ENCODE measurements around the gene TNRC6A.
"Not testable (repeated sequence)": the region's sequence is repeated elsewhere in the genome, so short reads cannot be mapped to it uniquely, and the experiment has no call there.

The TNRC6A gene

DNA sequence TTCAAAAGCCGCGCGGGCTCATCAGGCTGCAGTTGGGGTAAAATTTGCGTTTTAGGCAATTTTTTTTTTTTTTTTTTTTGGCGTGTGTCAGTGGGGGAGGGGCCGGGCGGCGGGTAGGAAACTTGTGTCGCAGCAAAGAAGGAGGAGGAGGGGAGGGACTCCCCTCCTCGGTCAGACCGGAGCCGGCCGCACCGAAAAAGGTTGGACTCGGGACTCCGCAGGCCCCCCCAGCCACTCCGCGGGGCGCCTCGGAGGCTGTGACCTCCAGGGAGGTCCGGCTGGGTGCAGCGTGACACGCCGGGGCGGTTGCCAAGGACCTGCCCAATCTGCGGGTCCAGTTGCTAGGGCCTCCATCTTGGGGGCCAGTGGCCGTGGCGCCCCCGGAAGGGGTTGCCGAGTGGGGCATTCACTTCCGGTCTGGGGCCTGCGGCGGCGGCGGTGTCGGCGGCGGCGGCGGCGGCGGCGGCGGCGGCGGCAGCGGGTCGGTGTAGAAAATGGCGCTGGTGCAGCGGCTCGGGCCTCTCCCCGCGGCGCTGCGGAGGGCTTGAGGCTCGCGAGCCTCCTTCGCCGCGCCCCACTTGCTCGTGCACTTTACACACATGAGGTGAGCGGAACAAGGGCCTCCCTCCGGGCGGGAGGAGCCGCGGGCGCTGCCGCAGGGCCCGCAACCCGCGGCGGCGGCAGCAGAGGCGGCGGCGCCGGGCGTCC lies at the start of gene TNRC6A:
TSS of gene TNRC6A (plus strand) at position 409 of the 708 bp plus-strand sequence. CDS start at position 600, 191 bp downstream.
- DNase-seq: peak; percentile 61

GRCh38 chr16:24681793-24682192 lies 47.7 kb upstream of the TNRC6A start:
- no peak for DNase-seq

- no peak for DNase-seq
Measured at GRCh38 chr16:24683250-24683649, 46.2 kb upstream of the TNRC6A start.

DNA sequence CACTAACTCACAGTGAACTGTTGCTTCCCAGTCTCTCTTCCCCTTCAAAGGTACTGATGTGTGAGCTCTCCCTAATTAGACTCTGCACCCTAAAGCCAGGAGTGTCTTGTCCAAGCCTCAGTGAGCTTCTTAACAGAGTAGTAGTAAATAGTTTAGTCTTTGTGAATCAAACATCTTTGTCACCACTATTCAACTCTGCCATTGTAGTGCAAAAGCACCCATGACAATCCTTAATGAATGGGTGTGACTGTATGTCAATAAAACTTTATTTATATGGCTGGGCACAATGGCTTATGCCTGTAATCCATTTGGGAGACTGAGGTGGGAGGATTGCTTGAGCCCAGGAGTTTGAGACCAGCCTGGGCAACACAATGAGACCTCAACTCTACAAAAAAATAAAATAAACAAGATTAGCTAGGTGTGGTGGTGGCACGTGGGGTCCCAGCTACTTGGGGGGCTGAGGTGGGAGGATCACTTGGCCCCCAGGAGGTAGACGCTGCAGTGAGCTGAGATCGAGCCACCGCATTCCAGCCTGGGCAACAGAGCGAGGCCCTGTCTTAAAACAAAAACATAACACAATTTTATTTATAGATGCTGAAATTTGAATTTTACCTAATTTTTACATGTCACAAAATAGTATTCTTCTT lies 45.5 kb upstream of the TNRC6A start:
- DNase-seq: no peak

DNA sequence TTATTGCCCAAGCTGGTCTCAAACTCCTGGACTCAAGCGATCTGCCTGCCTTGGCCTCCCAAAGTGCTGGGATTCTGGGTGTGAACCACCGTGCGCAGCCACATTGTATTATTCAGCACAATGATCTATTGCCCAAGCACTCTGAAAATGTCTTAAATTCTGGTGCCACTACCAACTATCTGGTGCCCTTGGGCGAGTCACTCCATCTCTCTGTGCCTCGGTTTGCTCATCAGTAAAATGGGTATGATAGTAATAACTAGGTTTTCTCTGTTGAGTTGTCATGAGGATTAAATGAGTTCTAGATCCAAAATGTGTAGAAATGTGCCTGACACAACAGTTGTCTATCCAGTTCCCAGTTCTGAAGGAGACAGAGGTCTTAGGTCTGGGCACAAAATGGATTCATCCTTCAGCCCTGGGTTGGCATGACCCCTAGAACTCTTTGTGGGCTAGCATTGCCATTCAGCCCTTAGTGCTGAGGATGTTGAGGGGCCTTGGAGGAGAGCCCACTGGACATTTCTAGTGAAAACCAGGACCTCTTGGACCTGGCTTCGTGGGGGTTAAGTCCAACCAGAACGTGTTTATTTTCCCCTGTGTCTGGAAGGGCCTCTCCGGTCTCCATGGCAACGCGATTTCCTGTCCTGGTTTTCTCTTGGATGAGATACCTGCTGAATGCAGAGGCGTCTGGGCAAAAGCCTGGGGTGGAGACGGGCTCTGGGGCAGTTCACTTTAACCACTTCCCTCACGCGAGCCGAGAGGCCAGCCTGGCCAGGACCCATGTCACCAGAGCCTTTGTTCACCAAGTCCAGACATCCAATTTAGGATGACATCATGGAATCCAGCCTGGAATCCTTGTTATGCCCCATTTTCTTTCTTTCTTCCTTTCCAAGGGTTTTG lies 43.7 kb upstream of the TNRC6A start:
- no peak for DNase-seq

DNA sequence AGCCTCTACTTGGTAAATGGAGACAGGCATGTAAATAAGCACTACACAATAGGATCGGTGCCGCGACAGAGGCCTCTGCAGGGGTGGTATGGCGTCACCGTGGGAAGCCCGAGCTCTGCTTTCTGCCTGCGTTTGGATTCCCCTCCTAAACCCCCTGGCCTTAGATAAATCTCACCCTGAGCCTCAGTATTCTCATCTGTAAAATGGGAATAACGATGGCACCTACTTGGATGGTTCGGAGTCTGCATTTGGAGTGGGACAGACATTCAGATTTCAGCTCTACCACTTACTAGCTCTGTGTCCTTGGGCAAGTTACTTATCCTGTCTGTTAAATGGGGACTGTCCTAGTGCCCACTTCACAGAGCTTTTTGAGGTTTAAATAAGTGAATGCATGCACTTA lies 42.8 kb upstream of the TNRC6A start:
- DNase-seq: no peak

DNA sequence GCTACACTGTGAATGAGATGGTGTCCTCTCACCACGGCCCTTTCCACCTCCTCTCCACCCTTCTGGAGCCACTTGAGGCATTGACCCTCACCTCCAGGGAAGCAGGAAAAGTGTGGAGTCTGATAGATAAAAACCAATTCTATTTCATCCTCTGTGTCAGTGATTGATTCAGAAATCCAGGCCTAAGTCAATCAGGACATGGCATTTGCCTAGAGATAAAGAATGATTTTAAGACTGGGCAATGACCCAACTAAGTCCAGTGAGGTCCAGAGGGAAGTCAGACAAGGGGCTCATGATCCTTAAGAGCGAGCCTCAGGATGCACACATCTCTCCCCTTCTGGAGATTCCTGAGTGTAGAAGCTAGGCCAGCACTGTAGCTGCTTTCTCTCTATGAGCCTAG lies 41.1 kb upstream of the TNRC6A start:
- no peak for DNase-seq

- DNase-seq: no peak
Measured at GRCh38 chr16:24689128-24689527, 40.3 kb upstream of the TNRC6A start.

DNA sequence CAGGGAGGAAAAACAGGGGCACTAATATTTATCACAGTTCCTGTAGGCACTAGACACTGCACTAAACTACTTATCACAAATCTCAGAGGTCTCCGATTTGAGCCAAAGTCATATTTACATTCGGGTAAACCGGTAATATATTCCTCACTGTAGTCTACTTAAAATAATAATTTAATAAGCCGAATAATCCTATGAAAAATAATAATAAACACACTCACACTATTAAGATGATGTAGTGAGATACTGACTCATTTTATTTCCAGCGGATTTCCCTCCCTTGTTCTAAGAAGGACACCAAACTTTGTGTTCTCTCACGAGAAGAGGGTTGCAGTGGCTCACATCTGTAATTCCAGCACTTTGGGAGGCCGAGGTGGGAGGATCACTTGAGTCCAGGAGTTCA lies 36.6 kb upstream of the TNRC6A start:
- DNase-seq: no peak

DNA sequence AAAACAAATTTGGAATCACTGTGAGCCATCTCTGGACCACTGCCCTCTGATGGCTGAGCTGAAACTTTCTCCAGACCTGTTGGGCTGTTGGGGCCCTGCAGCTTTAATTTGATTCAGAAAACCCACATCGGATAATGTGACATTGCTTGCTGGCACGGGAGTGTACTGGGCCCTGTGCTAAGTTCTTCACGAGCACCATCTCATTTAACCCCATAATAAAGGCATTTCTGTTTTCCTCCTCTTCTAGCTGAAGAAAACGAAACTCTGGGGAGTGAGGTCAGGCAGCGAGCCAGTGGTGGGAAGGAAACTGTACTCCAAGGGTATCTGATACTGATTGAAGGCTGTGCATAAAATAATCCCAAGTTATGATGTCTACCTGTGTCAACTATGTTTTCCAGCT lies 34.5 kb upstream of the TNRC6A start:
- DNase-seq: no peak

- no peak for DNase-seq
Measured at GRCh38 chr16:24696699-24697098, 32.8 kb upstream of the TNRC6A start.

DNA sequence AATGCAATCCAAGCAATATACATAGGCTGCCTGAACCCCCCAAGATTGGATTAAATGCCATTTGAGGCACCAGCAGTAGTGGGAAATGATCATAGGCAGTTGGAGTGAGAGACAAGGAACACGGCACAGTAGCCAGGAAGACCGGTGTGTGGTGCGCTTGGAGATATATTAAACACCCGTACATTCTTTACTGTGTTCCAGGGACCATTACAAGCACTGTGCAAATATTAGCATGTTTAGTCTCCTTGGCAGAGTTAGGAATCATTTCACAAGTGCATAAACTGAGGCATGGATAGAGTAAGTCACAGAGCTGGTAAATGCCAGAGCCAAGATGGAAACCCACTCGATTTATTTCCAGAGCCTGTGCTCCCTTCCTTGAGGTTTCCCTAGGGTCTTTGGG lies 31.1 kb upstream of the TNRC6A start:
- DNase-seq: no peak

DNA sequence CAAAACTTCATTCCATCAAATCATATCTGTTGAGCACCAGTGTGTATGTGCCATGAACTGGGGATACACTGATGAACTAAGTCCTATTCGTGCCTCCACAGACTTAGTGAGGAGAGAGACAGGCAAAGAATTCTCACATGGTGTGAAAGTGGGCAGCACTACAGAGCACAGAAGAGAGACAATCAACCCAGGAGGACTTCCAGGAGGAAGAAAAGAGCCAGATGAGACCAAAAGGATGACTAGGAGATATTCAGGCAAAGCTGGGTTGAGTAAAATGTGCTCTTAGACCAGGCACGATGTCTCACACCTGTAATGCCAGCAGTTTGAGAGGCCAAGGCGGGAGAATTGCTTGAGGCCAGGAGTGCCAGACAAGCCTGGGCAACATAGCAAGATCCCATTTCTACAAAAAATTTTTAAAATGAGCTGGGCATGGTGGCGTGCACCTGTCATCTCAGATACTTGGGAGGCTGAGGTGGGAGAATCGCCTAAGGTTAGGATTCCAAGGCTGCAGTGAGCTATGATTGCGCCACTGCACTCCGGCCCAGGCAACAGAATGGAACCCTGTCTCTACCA lies 30.2 kb upstream of the TNRC6A start:
- DNase-seq: no peak

- DNase-seq: no peak
Measured at GRCh38 chr16:24700549-24701392, 28.7 kb upstream of the TNRC6A start.

- DNase-seq: no peak
Measured at GRCh38 chr16:24701521-24701951, 27.9 kb upstream of the TNRC6A start.

- not testable (repeated sequence) for DNase-seq
Measured at GRCh38 chr16:24707760-24708159, 21.7 kb upstream of the TNRC6A start.

GRCh38 chr16:24713379-24713778 lies 16.1 kb upstream of the TNRC6A start:
- no peak for DNase-seq

DNA sequence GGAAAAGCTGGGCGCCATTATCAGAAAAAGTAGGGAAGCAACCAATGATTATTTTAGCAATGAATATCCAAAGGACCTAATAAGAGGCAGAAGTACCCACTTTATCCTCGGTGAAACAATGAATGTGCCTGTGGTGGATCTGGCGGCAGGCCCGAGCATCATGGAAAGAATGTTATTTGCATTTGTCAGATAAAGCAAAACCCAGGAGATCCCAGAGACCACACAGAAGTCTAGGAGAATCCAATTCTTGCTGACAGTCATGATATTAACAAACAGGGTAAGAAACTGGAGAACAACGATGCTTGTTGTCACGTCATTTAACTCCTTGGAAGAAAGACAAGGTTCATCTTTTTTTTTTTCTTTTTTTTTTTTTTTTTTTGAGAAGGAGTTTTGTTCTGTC lies 12.0 kb upstream of the TNRC6A start:
- DNase-seq: no peak

- DNase-seq: no peak
Measured at GRCh38 chr16:24718967-24719521, 10.4 kb upstream of the TNRC6A start.

GRCh38 chr16:24721830-24722238 lies 7.6 kb upstream of the TNRC6A start:
- no peak for DNase-seq

DNA sequence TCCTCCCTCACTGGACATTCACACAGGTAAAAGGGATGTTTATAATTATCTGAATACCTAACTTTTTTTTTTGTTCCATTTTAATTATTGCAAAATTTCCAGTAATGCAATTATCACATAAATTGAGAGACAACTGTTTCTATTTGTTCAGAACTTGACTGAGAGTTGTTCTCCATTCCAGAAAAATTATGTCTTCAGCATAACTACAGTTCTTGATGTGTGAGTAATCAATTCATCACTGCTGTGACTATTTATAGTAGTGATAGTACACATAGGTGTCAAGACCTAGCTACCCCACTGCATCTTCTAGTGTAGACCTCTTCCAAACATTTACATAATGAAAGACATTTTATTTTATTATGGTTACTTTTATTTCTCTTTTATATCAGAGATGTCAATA lies 5.8 kb upstream of the TNRC6A start:
- DNase-seq: no peak

- no peak for DNase-seq
Measured at GRCh38 chr16:24728011-24728410, 1.4 kb upstream of the TNRC6A start.

Measured in KG1 (cell line).